Sigmoid colon (tissue), 4 donors: ENCODE data around the gene FAM43B.

Experiments
- CTCF ChIP-seq, 4 experiments: fragments of 450-650 bp in 3 of 4; fragments of 200-600 bp in 1 of 4; IDR thresholded peaks; one replicate each; pipeline ENCODE4 v1.5.1; 2016 to 2019; ENCODE audit warnings: antibody characterized with exemption in 4 of 4, mild to moderate bottlenecking in 3 of 4, moderate library complexity in 2 of 4
- EP300 ChIP-seq, 4 donors: sonication (generic); formaldehyde crosslinking; IDR thresholded peaks; one replicate each; pipeline ENCODE4 v1.6.1; 2017; ENCODE audit warnings: antibody characterized with exemption in 4 of 4
- POLR2A ChIP-seq, 2 donors: fragments of 450-650 bp; IDR thresholded peaks; one replicate each; pipeline ENCODE4 v1.6.1; 2016; ENCODE audit warnings: antibody characterized with exemption in 2 of 2, mild to moderate bottlenecking in 2 of 2, moderate library complexity in 2 of 2
- POLR2AphosphoS5 ChIP-seq, 4 donors: sonication (generic); formaldehyde crosslinking; IDR thresholded peaks; one replicate each; pipeline ENCODE4 v1.6.1; 2017; ENCODE audit warnings: antibody characterized with exemption in 4 of 4

GRCh38 chr1:20538227-20538626, 14.1 kb upstream of the FAM43B start:
- no peak for TF ChIP-seq CTCF (IDR thresholded peaks at IDR 0.05)
- TF ChIP-seq EP300 (IDR thresholded peaks at IDR 0.05), result no peak
- no peak for TF ChIP-seq POLR2AphosphoS5 (IDR thresholded peaks at IDR 0.05)
- no peak for TF ChIP-seq POLR2A (IDR thresholded peaks at IDR 0.05)
